Naive thymus-derived CD4-positive, alpha-beta T cell (primary cell): ENCODE results near the gene ATP5MC3. TPM values are rescaled to one million over a fixed set of nuclear protein-coding genes. Genes with fewer than 3 reads are reported as not detected.

Source experiments
- microRNA-seq: library from miRNA; unstranded; fragments of <30 nt; microRNA quantifications from one replicate; pipeline ENCODE4 v1.2.0, GENCODE V29; 2022; ENCODE audit warnings: borderline microRNAs expressed
- polyA plus RNA-seq, 2 donors: library from polyadenylated mRNA; unstranded; fragments of 300-500 nt; fragmentation: Illumina TruSeq; gene quantifications; one replicate each; pipeline ENCODE4 v1.2.3, GENCODE V29; 2021
- total RNA-seq, 6 experiments: library from RNA in 5 of 6; stranded (reverse) in 5 of 6; gene quantifications; 1 replicate in 5 of 6; 2 replicates in 1 of 6; pipeline ENCODE4 v1.2.3 and lab custom pipeline; 2021 to 2026

The ATP5MC3 gene
- total and polyA plus RNA-seq, 7 experiments from 2014 or later: 70.3 to 441 (median 80.5) TPM

Small RNA genes within 50 kb of the gene (microRNA-seq; reads per million reads assigned to microRNA genes)
- gene MIR933: not detected

Other genes with a start within 250 kb of the ATP5MC3 start
- 1 to 10 TPM in 4 of 5 experiments, under 1 TPM in 1; 0.81 to 3.5 (median 2.3) TPM for gene CHN1, start 176.3 kb downstream of the ATP5MC3 start, total RNA-seq
- gene CHN1, start 176.3 kb downstream of the ATP5MC3 start, polyA plus RNA-seq: 1 to 10 TPM; 1.1 to 1.3 TPM
- 10 to 100 TPM; 40.5 to 67.2 (median 58.7) TPM for gene ATF2, start 13.5 kb downstream of the ATP5MC3 start, total RNA-seq
- 10 to 100 TPM; 29.6 to 61.7 TPM for gene ATF2, start 13.5 kb downstream of the ATP5MC3 start, polyA plus RNA-seq